ENCODE measurements around the gene EMC9.
"Not testable (repeated sequence)": the region's sequence is repeated elsewhere in the genome, so short reads cannot be mapped to it uniquely, and the experiment has no call there.

The EMC9 gene

DNA sequence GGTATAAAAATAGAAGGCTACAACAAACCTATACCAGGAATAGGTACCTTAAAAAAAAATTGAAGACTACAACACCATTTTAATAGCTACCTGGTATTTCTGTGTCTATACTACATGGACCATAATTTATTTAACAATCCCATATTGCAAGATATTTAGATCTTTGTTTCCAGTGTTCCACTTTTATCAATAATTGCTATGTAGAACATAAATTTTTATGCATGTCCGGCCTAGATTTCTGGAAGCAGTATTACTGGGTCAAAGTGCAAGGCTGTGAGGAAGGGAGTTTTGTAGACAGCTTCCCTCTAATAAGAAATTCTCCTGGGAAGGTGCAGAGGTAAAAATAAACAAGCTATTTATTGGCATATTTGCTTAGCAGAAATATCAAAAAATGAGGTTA, 30.9 kb downstream of the EMC9 start:
- in situ Hi-C loops (cut with MboI; ENCODE audit: low sequenced_read_pairs) = no loop called here

DNA sequence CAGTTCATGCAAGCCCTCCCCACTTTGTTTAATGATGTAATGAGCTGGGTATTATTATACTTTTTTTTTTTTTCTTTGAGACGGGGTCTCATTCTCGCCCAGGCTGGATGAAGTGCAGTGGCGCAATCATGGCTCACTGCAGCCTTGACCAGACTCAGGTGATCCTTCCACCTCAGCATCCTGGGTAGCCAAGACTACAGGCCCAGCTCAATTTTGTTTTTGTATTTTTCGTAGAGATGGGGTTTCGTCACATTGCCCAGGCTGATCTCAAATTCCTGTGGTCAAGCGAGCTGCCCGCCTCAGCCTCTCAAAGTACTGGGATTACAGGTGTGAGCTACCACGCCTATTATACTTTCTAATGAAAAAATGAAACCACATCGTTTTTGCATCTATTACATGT, 31.3 kb downstream of the EMC9 start:
- in situ Hi-C loops (cut with MboI; ENCODE audit: low sequenced_read_pairs) = no loop called here

DNA sequence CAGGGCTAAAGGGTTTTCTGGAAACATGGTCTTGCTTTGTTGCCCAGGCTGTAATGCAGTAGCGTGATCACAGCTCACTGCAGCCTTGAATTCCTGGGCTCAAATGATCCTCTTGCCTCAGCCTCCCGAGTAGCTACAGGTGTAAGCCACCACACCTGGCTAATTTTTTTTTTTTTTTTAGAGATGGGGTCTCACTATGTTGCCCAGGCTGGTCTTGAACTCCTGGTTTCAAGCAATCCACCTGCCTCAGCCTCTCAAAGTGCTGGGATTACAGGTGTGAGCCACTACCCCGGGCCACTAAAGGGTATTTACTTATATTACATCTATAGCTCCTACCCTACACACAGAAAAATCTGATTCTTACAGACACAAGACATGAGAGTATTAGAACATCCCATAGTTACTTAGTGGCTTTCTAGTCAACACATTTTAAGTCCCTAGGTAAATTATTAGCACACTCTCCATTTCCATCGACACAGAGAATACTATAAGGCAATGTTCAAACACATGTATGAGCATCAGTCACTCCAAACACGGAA, 33.0 kb downstream of the EMC9 start:
- in situ Hi-C loops (cut with MboI; ENCODE audit: low sequenced_read_pairs) = no loop called here

GRCh38 chr14:24106672-24107271, 34.6 kb downstream of the EMC9 start:
- in situ Hi-C loops (cut with MboI; ENCODE audit: low sequenced_read_pairs) = no loop called here

GRCh38 chr14:24105609-24106239, 35.7 kb downstream of the EMC9 start:
- in situ Hi-C loops (cut with MboI; ENCODE audit: low sequenced_read_pairs) = not testable (repeated sequence)

DNA sequence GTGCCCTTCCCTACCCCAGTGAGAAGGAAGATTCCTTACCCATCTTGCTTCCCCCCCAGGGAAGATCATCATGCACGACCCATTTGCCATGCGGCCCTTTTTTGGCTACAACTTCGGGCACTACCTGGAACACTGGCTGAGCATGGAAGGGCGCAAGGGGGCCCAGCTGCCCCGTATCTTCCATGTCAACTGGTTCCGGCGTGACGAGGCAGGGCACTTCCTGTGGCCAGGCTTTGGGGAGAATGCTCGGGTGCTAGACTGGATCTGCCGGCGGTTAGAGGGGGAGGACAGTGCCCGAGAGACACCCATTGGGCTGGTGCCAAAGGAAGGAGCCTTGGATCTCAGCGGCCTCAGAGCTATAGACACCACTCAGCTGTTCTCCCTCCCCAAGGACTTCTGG, 37.9 kb downstream of the EMC9 start:
- in situ Hi-C loops (cut with MboI; ENCODE audit: low sequenced_read_pairs) = no loop called here

- in situ Hi-C loops (cut with MboI; ENCODE audit: low sequenced_read_pairs) = no loop called here
Observed at GRCh38 chr14:24102357-24103048, 38.9 kb downstream of the EMC9 start.

DNA sequence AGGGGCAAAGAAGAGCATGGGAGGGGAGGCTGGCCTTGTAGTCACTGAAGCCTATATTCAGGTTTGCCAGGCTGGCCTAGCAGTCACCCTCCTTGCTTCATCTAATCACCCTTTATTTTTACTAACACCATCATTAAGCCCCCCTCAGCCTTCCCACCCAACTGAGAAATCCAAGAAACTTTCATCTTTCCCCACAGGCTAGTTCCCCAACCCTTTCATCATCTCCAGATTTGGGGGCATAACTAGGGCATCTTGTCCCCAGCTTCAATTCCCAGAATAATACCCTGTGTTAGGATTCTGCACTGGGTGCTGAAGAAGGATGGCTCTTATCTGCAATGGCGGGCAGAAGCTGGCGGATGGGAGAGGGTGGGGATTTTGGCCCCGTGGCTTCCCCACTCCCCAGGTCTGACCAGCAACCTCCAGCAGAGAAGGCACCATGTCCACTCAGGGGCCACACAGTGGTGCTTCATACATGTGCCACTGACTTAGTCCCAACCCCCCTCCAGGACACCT, 40.4 kb downstream of the EMC9 start:
- in situ Hi-C loops (cut with MboI; ENCODE audit: low sequenced_read_pairs) = no loop called here

DNA sequence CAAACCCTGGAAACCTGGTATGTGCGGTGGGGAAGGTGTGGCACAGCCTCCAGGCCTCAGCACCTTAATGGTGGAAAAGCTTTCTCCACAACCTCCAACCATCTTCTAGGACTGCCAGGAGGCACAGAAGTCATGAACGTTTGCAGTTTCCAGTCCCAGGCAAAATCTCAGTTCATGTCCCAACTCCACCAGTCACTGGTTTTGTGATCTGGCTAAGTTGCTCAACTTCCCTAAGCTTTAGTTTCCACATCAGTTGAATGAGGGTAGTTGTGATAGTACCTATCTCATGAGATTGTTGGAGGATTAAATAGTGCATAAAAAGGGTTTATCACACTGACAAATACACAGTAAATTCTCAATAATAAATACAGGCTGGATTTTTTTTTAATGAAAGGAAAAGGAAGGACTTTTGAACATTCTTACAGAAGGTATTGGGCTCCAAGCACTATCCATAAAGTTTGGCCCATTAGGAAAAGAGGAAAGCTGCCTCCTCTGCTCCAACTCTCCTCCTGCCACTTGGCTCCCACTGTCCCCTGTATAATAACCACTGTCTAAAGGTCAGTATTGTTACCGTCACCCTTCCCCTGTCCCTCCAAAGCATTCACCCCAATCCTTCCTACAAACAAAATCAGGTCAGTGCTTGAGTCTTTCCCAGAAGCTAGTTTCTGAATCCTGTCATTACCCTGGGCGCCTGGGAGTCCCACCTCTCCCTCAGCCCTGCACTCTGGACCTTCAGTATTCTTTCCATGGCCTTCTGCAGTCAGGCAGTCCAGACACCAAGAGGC, 41.0 kb downstream of the EMC9 start:
- in situ Hi-C loops (cut with MboI; ENCODE audit: low sequenced_read_pairs) = no loop called here

- in situ Hi-C loops (cut with MboI; ENCODE audit: low sequenced_read_pairs) = no loop called here
Observed at GRCh38 chr14:24098927-24099813, 42.2 kb downstream of the EMC9 start.

DNA sequence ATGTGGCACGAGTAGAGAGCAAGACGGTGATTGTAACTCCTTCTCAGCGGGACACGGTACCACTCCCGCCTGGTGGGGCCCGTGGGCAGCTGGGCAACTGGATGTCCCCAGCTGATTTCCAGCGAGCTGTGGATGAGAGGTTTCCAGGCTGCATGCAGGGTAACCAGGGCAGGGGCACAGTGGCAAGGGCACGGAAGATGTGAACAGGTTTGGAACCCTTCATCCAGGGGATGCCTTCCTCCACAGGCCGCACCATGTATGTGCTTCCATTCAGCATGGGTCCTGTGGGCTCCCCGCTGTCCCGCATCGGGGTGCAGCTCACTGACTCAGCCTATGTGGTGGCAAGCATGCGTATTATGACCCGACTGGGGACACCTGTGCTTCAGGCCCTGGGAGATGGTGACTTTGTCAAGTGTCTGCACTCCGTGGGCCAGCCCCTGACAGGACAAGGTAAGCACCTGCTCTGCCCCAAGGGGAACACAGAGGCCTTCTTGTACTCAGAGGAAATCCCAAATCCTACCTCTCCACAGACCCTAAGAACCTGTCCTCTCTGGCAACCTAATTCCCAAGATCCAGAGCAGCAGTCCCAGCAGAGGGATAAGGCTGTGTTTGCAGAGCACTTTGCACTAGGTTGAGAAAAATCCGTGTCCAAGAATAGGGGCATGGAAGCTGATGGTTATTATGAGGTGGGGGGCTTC, 43.0 kb downstream of the EMC9 start:
- in situ Hi-C loops (cut with MboI; ENCODE audit: low sequenced_read_pairs) = no loop called here

DNA sequence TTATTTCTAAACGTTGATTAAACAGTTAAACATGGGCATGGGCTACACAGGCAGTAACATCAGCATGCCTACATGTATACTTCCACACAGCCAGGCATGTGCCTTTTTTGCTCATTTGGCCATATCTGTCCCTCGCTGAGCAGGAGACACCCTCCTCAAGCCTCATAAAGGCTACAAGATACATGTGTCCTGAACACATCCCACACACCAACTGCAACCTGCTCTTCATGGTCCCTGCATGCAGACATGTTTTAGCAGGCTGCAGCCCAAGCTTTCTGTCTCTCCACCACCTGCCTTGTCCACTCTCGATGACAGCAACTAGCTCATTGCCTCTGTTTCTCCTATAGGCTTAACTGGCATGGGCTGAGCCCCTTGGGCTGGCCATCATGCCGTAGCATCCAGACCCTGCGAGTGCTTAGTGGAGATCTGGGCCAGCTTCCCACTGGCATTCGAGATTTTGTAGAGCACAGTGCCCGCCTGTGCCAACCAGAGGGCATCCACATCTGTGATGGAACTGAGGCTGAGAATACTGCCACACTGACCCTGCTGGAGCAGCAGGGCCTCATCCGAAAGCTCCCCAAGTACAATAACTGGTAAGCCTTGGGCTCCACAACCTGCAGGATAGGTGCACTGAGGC, 44.7 kb downstream of the EMC9 start:
- in situ Hi-C loops (cut with MboI; ENCODE audit: low sequenced_read_pairs) = no loop called here

DNA sequence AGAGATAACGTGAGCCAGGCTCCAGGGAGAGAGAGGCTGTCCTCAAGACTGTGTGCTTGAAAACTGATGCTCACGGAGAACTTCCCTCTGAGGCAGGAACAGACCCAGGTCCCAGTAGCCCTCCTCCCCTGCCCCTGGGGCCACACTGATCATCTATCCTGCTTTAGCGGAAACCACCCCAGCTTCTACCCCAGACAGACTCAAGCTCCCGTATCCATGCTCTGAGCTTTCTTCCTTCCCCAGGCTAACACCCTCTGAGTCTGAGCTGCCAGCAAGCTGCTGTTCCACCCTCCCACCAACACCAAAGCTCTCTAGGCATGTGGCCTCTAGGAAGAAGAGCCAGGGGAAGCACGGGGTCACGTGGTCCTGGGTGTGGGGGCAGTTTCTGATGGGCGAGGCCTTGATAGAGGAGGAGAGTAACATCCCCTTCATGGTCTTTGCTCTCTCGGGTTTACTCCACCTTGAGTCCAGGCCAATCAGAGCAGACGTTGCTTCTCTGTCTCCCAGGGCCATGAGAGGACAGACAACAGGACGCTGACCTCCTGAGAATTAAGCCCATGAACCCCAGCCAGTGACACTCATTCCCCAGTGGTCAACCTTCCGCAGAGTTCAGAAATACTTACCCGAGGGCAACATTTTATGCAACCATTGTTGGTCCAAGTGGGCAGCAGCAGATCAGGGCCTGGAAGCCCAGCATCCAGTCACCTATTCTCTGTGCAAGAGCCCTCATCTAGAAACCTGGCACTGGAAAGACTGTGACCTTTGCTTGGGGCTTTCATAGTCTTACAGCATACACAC, 45.9 kb downstream of the EMC9 start:
- in situ Hi-C loops (cut with MboI; ENCODE audit: low sequenced_read_pairs) = no loop called here

GRCh38 chr14:24094841-24095270, 46.5 kb downstream of the EMC9 start:
- in situ Hi-C loops (cut with MboI; ENCODE audit: low sequenced_read_pairs) = no loop called here

GRCh38 chr14:24093901-24094840, 47.2 kb downstream of the EMC9 start, which contains the start of gene PCK2:
PCK2 (plus strand) TSS chr14:24094311; CDS start chr14:24094406, 95 bp downstream.
- in situ Hi-C loops (cut with MboI; ENCODE audit: low sequenced_read_pairs) = no loop called here

DNA sequence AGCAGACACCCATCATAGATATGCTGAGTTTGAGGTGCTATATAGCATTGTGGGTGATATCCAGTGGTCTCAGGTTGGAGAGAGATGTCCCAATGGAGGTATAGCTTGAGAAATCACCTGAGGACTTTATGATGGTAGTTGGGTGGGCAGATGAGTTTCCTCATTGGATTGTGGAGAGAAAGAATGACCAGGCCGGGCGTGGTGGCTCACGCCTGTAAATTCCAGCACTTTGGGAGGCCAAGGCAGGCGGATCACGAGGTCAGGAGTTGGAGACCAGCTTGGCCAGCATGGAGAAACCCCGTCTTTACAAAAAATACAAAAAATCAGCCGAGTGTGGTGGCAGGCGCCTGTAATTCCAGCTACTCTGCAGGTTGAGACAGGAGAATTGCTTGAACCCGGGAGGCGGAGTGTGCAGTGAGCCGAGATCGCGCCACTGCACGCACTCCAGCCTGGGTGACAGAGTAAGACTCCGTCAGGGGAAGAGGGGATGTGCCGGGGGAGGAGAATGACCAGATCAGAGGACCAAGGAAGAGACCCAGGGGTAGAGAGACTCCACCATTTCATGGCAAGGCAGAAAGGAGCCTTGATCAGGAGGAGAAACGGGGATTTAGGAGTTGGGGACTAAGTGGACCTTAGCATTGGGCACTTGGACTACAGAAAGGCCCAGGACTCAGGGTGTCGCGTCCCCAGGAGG, 48.0 kb downstream of the EMC9 start:
- in situ Hi-C loops (cut with MboI; ENCODE audit: low sequenced_read_pairs) = no loop called here

All from hTERT RPE-1 (cell line).